GM12878 (cell line): ENCODE results near the gene OR6K3. TPM values are rescaled to one million over a fixed set of nuclear protein-coding genes. Genes with fewer than 3 reads are reported as not detected.

Experiments
- ATAC-seq: fragments of 200-7000 bp; cut with Tn5 transposase; 3 replicates; pipeline ENCODE4 v1.9.1; 2020; ENCODE audit warnings: mild to moderate bottlenecking, moderate library complexity
- BruUV-seq: library from RNA; stranded (reverse); fragments of 400-500 nt; replicated peaks from 2 replicates; lab custom pipeline; 2021; lab: Mats Ljungman, UMichigan
- CTCF ChIA-PET: fragments of 300-600 bp; sonication (Branson Sonifier 250); formaldehyde crosslinking; extraction: SDS; loops from one replicate; lab custom pipeline; 2021; ENCODE audit warnings: inconsistent platforms; lab: Yijun Ruan, JAX
- POLR2A ChIA-PET: fragments of 350-600 bp; formaldehyde crosslinking; extraction: SDS; loops from one replicate; lab custom pipeline; 2021; ENCODE audit warnings: inconsistent platforms; lab: Charles Lee
- RAD21 ChIA-PET: fragments of 300-600 bp; sonication (Branson Sonifier 250); formaldehyde crosslinking; loops from one replicate; lab custom pipeline; 2023; ENCODE audit warnings: antibody characterized with exemption; ENCODE audit not compliant: unreplicated experiment; lab: Charles Lee
- SMC1A ChIA-PET: fragments of 300-600 bp; sonication (Branson Sonifier 250); formaldehyde crosslinking; loops from one replicate; lab custom pipeline; 2023; ENCODE audit not compliant: unreplicated experiment, uncharacterized antibody; lab: Charles Lee
- DNase-seq: peaks from one replicate; pipeline ENCODE4 v3.0.0-alpha.2; 2011; ENCODE audit warnings: low read depth, low spot score
- FAIRE-seq: peaks from 3 replicates; lab custom pipeline; 2011; peaks lifted over from hg19 to GRCh38; lab: Jason Lieb, UNC
- H2AFZ ChIP-seq: 2 replicates; pipeline ENCODE4 v1.6.0; 2011; ENCODE audit warnings: low read depth, low read length, control low read depth; ENCODE audit not compliant: control insufficient read depth
- H3K27ac ChIP-seq: 2 replicates; pipeline ENCODE4 v1.5.1; 2011; ENCODE audit warnings: control low read depth; ENCODE audit not compliant: control insufficient read depth, insufficient read depth
- H3K27me3 ChIP-seq, 2 experiments: replicated peaks in 1 of 2; 2 replicates each; pipeline versions ENCODE4 v1.6.0 to v1.6.1; 2011; ENCODE audit warnings: low read length in 1 of 2; ENCODE audit not compliant: control insufficient read depth in 2 of 2, insufficient read depth in 2 of 2
- H3K36me3 ChIP-seq, 2 experiments: 2 replicates each; pipeline ENCODE4 v1.5.1; 2011; ENCODE audit warnings: low read length in 1 of 2; ENCODE audit not compliant: control insufficient read depth in 2 of 2, insufficient read depth in 2 of 2
- H3K4me1 ChIP-seq: 2 replicates; pipeline ENCODE4 v1.6.1; 2011; ENCODE audit warnings: mild to moderate bottlenecking, low read length, moderate library complexity, mixed read lengths; ENCODE audit not compliant: control insufficient read depth, insufficient read depth
- H3K4me2 ChIP-seq: 2 replicates; pipeline ENCODE4 v1.6.0; 2011; ENCODE audit warnings: control low read depth; ENCODE audit not compliant: control insufficient read depth, insufficient read depth
- H3K4me3 ChIP-seq: fragments of 200-600 bp; sonication (generic); 2 replicates; pipeline ENCODE4 v1.5.1; 2016
- H3K79me2 ChIP-seq: 2 replicates; pipeline ENCODE4 v1.6.0; 2011; ENCODE audit warnings: low read length; ENCODE audit not compliant: control insufficient read depth, insufficient read depth
- H3K9ac ChIP-seq: 2 replicates; pipeline ENCODE4 v1.8.0; 2011; ENCODE audit warnings: low read length, control low read depth, mixed read lengths; ENCODE audit not compliant: control insufficient read depth, insufficient read depth
- H3K9me3 ChIP-seq: replicated peaks from 3 replicates; pipeline ENCODE4 v1.5.1; 2011; ENCODE audit warnings: mild to moderate bottlenecking, low read length; ENCODE audit not compliant: control insufficient read depth, insufficient read depth
- H4K20me1 ChIP-seq: 2 replicates; pipeline ENCODE4 v1.6.0; 2011; ENCODE audit not compliant: control insufficient read depth, insufficient read depth
- FOXK2 ChIP-seq: fragments of 450-650 bp; IDR thresholded peaks from 2 replicates; pipeline ENCODE4 v1.6.1; 2017; ENCODE audit warnings: mild to moderate bottlenecking, moderate library complexity
- NFXL1 ChIP-seq: fragments of 450-650 bp; IDR thresholded peaks from 2 replicates; pipeline ENCODE4 v1.6.1; 2017; ENCODE audit warnings: antibody characterized with exemption, mild to moderate bottlenecking, borderline replicate concordance
- NFYB ChIP-seq: IDR thresholded peaks from 2 replicates; pipeline ENCODE4 v1.6.1; 2011; ENCODE audit warnings: low read depth, mild to moderate bottlenecking, low read length, improper control_type of control experiment, moderate library complexity; ENCODE audit not compliant: insufficient read depth
- RFX5 ChIP-seq: IDR thresholded peaks from 2 replicates; pipeline ENCODE4 v1.6.1; 2011; ENCODE audit warnings: low read depth, low read length, improper control_type of control experiment
- ZNF274 ChIP-seq: IDR thresholded peaks from one replicate; pipeline ENCODE4 v1.8.0; 2011; ENCODE audit not compliant: insufficient read length, insufficient read depth
- ZNF384 ChIP-seq: IDR thresholded peaks from 2 replicates; pipeline ENCODE4 v1.6.1; 2012; ENCODE audit warnings: low read depth, mild to moderate bottlenecking, low read length, improper control_type of control experiment, borderline replicate concordance
- WGBS: methylation state at CpG from one replicate; pipeline ENCODE4 v1.1.6; 2016; ENCODE audit warnings: low lambda C conversion rate; ENCODE audit not compliant: insufficient replicate concordance, insufficient coverage; ENCODE audit errors: missing lambda C conversion rate; 5-methylcytosine and 5-hydroxymethylcytosine counted together
- in situ Hi-C: fragments of 300-500 bp; cut with MboI; formaldehyde crosslinking; loops from 9 replicates; pipeline ENCODE4 v1.14.3; 2018; ENCODE audit warnings: mixed read lengths
- intact Hi-C: fragments of 100-400 bp; cut with micrococcal nuclease; formaldehyde crosslinking; loops from one replicate; pipeline ENCODE4 v1.14.2; 2022; ENCODE audit not compliant: unreplicated experiment
- polyA plus RNA-seq, 11 experiments: library from polyadenylated mRNA; depleted of rRNA in 4 of 11; unstranded in 6 of 11; stranded (reverse) in 5 of 11; fragments of >200 nt; fragmentation: Nextera tagmentation in 4 of 11; fragmentation: Illumina TruSeq in 1 of 11; extraction: Ambion mirVana in 4 of 11; extraction: Trizol in 1 of 11; gene quantifications; 1 replicate in 1 of 11; 2 replicates in 10 of 11; pipeline versions ENCODE4 v1.2.1 to v1.2.3, GENCODE V29; 2011 to 2016; ENCODE audit warnings: inconsistent platforms in 2 of 11, missing spikeins in 2 of 11, low read depth in 1 of 11
- total RNA-seq, 4 experiments: library from RNA; depleted of rRNA in 3 of 4; stranded (reverse); fragments of >200 nt in 3 of 4; fragmentation: Illumina TruSeq in 1 of 4; extraction: Trizol in 1 of 4; gene quantifications; 2 replicates each; pipeline versions ENCODE4 v1.2.1 to v1.2.3, GENCODE V29; 2013 to 2021
- TF ChIP-seq, protein P1 (sequence below): fragments of 150-350 bp; IDR thresholded peaks from 2 replicates; pipeline ENCODE4 v1.6.1; 2014; ENCODE audit warnings: mild to moderate bottlenecking, low read depth, low read length

The OR6K3 gene
- total and polyA plus RNA-seq, 10 of the 15 experiments (the other 5 are each of a cell fraction or from before 2014, with no cell fraction given): not detected

DNA sequence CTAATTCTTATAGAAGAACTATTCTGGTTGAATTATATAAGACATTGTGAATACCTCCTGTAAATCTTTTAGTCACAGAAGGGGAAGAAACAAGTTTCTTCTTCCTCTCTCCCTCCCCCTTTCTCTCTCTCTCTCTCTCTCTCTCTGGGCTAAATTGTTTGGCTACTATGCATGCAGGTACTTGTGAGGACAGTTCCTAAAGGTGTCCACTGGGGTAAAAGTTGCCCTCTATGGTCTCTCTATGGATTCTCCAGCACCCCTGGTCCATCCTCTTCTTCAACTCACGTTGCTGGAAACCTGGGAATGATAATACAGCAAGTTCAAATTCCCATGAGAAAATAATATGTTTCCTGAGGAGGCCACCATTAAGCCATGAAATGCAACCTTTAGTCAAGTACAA is 5.8 kb downstream of the OR6K3 start:
- TF ChIP-seq NFXL1 (no peak), ZNF384 (no peak)
- intact Hi-C loops (no loop called here), in situ Hi-C loops (no loop called here)
- no peak overlapping the region for H3K4me3 ChIP-seq
- H2AFZ ChIP-seq: no peak overlapping the region
- H3K9me3 ChIP-seq: no peaks in the 10 kb centered on the region
- H3K9ac ChIP-seq: no peak overlapping the region
- H3K79me2 ChIP-seq: no peaks in the 10 kb centered on the region
- no peak for FAIRE-seq
- no peak overlapping the region for H3K4me2 ChIP-seq
- no peak for DNase-seq
- ChIA-PET SMC1A (no interaction called here), POLR2A (no interaction called here), RAD21 (no interaction called here), CTCF (no interaction called here)
- no peaks in the 10 kb centered on the region for H3K4me1 ChIP-seq
- 0 out of 3 replicates have a peak, but pooled peaks have one; percentile 26 for ATAC-seq
- H4K20me1 ChIP-seq: no peaks in the 10 kb centered on the region
- H3K27me3 ChIP-seq: no peaks in the 10 kb centered on the region
- H3K36me3 ChIP-seq: no peaks in the 10 kb centered on the region
- no peak overlapping the region for H3K27ac ChIP-seq
- WGBS: 0% methylated on average over 1 of the region's 1 CpG
- no TSS peak for BruUV-seq

- no peak overlapping the region for H3K27ac ChIP-seq
- H3K9ac ChIP-seq: no peak overlapping the region
- no peaks in the 10 kb centered on the region for H3K27me3 ChIP-seq
- SMC1A ChIA-PET: no interaction called here
- BruUV-seq: no TSS peak
- no peak for DNase-seq
- H4K20me1 ChIP-seq: no peaks in the 10 kb centered on the region
- in situ Hi-C loops (no loop called here), intact Hi-C loops (no loop called here)
- H3K4me2 ChIP-seq: no peak overlapping the region
- no peaks in the 10 kb centered on the region for H3K36me3 ChIP-seq
- no peaks in the 10 kb centered on the region for H3K79me2 ChIP-seq
- no peaks in the 10 kb centered on the region for H3K9me3 ChIP-seq
- RAD21 ChIA-PET: no interaction called here
- FAIRE-seq: no peak
- no peaks in the 10 kb centered on the region for H3K4me1 ChIP-seq
- no peak overlapping the region for H3K4me3 ChIP-seq
- WGBS: 13% methylated on average over 4 of the region's 4 CpGs
- TF ChIP-seq RFX5 (no peak), NFYB (no peak), FOXK2 (no peak), ZNF274 (no peak)
- TF ChIP-seq, protein P1, sequence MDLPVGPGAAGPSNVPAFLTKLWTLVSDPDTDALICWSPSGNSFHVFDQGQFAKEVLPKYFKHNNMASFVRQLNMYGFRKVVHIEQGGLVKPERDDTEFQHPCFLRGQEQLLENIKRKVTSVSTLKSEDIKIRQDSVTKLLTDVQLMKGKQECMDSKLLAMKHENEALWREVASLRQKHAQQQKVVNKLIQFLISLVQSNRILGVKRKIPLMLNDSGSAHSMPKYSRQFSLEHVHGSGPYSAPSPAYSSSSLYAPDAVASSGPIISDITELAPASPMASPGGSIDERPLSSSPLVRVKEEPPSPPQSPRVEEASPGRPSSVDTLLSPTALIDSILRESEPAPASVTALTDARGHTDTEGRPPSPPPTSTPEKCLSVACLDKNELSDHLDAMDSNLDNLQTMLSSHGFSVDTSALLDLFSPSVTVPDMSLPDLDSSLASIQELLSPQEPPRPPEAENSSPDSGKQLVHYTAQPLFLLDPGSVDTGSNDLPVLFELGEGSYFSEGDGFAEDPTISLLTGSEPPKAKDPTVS: no peak
- POLR2A ChIA-PET: no interaction called here
- CTCF ChIA-PET: no interaction called here
- ATAC-seq: no peak
- H2AFZ ChIP-seq: no peak overlapping the region
Observed at GRCh38 chr1:158711098-158711497, 9.4 kb downstream of the OR6K3 start.
